Activated T-cell treated with anti-CD3 and anti-CD28 coated beads, Interleukin-2, amount 50 U/mL, for 24 hours (primary cell): ENCODE results near the gene KLK5.
"Not testable (repeated sequence)": the region's sequence is repeated elsewhere in the genome, so short reads cannot be mapped to it uniquely, and the experiment has no call there.

ENCODE experiments used
- DNase-seq: peaks from one replicate; pipeline ENCODE4 v3.0.0-alpha.2; 2020
- H3K27ac Mint-ChIP-seq: 2 replicates; pipeline ENCODE4 v1.8.0; 2020; ENCODE audit warnings: mild to moderate bottlenecking, mixed read lengths
- H3K27me3 Mint-ChIP-seq: 2 replicates; pipeline ENCODE4 v1.8.0; 2020; ENCODE audit warnings: mixed read lengths
- H3K36me3 Mint-ChIP-seq: 2 replicates; pipeline ENCODE4 v1.8.0; 2020; ENCODE audit warnings: low read depth, mixed read lengths
- H3K4me1 Mint-ChIP-seq: 2 replicates; pipeline ENCODE4 v1.8.0; 2020; ENCODE audit warnings: low read depth, mixed read lengths
- H3K4me3 Mint-ChIP-seq: 2 replicates; pipeline ENCODE4 v1.8.0; 2020; ENCODE audit warnings: mild to moderate bottlenecking, moderate library complexity, mixed read lengths
- H3K9me3 Mint-ChIP-seq: 2 replicates; pipeline ENCODE4 v1.8.0; 2020; ENCODE audit warnings: mixed read lengths

KLK5 gene, protein sequence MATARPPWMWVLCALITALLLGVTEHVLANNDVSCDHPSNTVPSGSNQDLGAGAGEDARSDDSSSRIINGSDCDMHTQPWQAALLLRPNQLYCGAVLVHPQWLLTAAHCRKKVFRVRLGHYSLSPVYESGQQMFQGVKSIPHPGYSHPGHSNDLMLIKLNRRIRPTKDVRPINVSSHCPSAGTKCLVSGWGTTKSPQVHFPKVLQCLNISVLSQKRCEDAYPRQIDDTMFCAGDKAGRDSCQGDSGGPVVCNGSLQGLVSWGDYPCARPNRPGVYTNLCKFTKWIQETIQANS

DNA sequence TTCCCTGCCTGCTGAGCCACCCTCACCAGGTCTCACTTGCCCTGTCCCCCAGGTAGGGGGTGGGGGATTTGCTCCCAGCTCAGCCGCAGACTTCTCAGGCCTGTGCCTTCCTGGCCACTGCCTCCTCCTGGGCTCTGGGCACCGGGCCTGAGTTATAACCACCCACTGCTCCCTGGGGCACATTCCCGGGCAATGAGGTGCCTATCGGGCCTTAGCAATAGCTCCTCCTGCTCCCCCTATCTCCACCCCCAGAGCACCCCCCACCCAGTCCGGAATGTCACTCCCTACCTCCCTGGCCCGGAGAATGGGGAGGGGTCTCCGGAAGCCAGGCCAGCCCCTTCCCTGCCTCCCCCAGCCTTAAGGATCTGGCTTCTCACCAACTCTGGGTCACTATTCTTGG lies at the start of gene KLK5:
KLK5 (minus strand) TSS at position 129 of the 400 bp plus-strand sequence. CDS start 381 bp downstream, outside the sequence.
- H3K4me1 Mint-ChIP-seq, result no peaks in the 10 kb centered on the region
- H3K36me3 Mint-ChIP-seq, result no peaks in the 10 kb centered on the region

DNA sequence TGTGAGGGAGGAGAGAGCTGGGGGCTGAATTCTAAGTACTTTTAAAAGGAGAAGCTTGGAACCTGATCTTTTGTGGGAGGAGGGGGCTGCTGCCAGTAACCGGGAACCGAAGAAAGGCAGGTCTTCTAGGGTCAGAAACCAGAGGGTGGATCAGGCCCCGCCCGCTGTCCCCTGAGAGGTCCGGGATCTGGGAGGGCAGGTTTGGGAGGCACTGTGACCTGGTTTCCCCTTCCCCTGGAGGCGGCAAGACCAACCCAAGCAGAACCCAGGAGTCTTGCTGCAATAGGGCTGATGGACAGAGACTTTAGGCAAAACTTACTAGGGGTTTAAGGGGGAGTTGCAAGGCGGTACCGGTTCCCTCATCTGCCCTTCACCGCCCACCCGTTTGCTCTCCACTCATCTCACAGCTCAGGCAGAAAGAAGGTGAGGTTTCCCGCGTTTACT lies 49.3 kb upstream of the KLK5 start:
- Mint-ChIP-seq H3K4me3 (no peak overlapping the region), H3K4me1 (peaks cover 4% of the 10 kb centered on the region), H3K36me3 (no peaks in the 10 kb centered on the region), H3K27ac (no peak overlapping the region), H3K9me3 (no peaks in the 10 kb centered on the region), H3K27me3 (peaks cover 67% of the 10 kb centered on the region)
- no peak for DNase-seq

More for the DNA sequence above, at the start of gene KLK5:
- Mint-ChIP-seq H3K27ac (no peak within 1 kb of the TSS), H3K27me3 (peaks cover 37% of the 10 kb centered on the region), H3K4me3 (no peak within 1 kb of the TSS), H3K9me3 (no peaks in the 10 kb centered on the region)
- DNase-seq, result no peak

DNA sequence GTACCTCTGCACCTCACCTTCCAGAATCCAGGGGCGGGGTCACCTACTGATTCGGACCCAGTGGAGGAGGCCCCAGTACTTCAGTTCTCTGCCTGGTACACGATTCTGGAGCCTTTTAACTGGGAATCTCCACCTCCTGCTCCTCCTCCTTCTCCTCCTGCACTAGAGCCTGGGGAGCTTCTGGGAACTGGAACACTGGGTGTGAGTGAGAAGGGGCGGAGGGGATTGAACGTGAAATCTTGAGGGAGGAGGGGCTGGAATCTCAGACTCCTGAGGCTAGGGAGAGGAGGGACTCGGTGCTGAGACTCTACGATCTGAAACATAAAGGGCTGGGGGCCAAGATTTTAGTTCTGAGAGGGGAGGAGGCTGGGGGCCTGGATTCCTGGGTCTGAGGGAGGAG lies 48.7 kb upstream of the KLK5 start, which contains the start of gene KLK8:
KLK8 (minus strand) TSS at position 90 of the 400 bp plus-strand sequence. CDS start 437 bp downstream, outside the sequence.
- no peaks in the 10 kb centered on the region for H3K36me3 Mint-ChIP-seq
- H3K4me1 Mint-ChIP-seq, result peaks cover 4% of the 10 kb centered on the region
- H3K27ac Mint-ChIP-seq, result no peak within 1 kb of the TSS
- H3K27me3 Mint-ChIP-seq, result peaks cover 66% of the 10 kb centered on the region
- H3K9me3 Mint-ChIP-seq, result no peaks in the 10 kb centered on the region
- no peak for DNase-seq
- H3K4me3 Mint-ChIP-seq, result no peak within 1 kb of the TSS

DNA sequence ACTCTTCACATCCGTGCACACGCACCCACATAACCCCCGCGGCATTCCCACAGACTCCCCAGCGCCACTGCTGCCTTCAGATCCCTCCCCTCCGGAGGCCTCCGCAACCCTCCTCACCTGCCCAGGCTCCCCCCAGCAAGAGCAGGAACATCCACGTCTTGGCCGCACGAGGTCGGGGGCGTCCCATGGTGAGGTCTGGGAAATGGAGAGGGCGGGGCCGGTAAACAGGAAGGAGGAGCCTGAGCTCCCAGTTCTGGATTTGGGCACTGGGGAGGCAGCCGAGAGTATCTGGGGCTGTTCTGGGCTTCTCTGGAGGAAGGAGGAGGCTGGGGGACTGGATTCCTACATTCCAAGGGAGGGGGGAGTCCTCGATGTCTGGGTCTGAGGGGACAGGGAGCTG lies 48.1 kb upstream of the KLK5 start:
- Mint-ChIP-seq H3K9me3 (no peaks in the 10 kb centered on the region), H3K36me3 (no peaks in the 10 kb centered on the region), H3K27me3 (peaks cover 62% of the 10 kb centered on the region), H3K4me3 (no peak overlapping the region), H3K4me1 (peaks cover 4% of the 10 kb centered on the region), H3K27ac (no peak overlapping the region)
- no peak for DNase-seq

DNA sequence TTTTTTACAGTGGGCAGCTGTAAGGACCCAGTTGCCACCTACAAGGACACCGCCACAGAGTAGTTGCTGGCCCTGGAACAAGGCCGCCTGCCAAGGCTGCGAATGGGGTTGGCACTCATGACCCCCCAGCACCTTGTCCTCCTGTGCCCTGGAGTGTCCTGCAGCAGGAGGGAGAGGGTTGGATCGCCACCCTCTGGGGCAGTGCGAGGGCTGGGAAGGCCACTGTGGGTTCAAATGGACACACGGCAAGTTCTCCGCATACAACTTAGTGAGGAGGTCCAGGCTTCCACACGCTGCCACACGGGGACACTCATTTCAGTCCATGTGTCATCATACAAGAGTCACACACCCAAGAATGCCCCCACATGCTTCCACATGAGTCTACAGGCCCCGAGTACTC lies 47.6 kb upstream of the KLK5 start:
- Mint-ChIP-seq H3K27ac (no peak overlapping the region), H3K27me3 (peaks cover 62% of the 10 kb centered on the region), H3K4me3 (no peak overlapping the region), H3K4me1 (peaks cover 4% of the 10 kb centered on the region), H3K36me3 (no peaks in the 10 kb centered on the region), H3K9me3 (no peaks in the 10 kb centered on the region)
- no peak for DNase-seq

DNA sequence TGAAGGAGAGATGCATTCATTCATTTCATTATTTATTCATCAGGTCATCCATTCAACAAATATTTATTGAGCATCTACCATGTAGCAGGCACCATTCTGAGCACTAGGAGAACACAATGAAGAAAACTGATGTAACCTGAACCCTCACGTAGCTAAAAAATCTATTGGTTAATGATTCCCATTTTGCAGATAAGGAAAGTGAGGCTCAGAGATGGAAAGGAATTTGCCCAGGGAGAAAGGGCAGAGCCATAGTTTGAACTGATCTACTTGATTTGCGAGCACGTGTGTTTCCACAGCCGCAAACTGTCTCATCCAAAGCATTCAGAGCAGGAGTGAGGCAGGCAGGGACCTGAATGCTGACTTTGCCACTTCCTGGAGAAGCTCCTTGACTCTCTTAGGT lies 45.8 kb upstream of the KLK5 start:
- no peak for DNase-seq
- Mint-ChIP-seq H3K36me3 (no peaks in the 10 kb centered on the region), H3K4me1 (peaks cover 4% of the 10 kb centered on the region)

DNA sequence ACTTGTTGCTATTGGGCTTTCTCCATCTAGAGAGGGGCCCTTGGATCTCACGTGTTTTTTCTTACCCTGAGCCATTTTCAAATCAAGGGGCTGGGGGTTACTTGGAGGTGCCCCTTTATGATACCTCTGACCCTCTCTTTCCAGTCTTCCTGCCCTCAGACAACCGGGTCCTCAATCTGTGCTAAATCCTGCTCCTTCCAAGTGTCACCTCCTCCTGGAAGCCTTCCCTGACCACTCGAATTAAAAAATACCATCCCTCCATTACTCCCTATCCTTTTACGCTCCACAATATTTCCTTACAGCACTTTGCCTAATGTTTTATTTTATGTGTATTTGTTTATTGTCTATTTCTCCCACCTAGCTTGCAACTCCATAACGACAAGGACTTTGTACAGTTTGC lies 45.2 kb upstream of the KLK5 start:
- no peak for DNase-seq
- H3K36me3 Mint-ChIP-seq, result no peaks in the 10 kb centered on the region
- H3K9me3 Mint-ChIP-seq, result peaks cover 5% of the 10 kb centered on the region
- H3K27ac Mint-ChIP-seq, result no peak overlapping the region
- no peak overlapping the region for H3K4me3 Mint-ChIP-seq
- H3K4me1 Mint-ChIP-seq, result peaks cover 4% of the 10 kb centered on the region
- H3K27me3 Mint-ChIP-seq, result peaks cover 58% of the 10 kb centered on the region

More for the DNA sequence above, 45.8 kb upstream of the KLK5 start:
- Mint-ChIP-seq H3K27me3 (peaks cover 63% of the 10 kb centered on the region), H3K4me3 (no peak overlapping the region), H3K27ac (no peak overlapping the region), H3K9me3 (peaks cover 5% of the 10 kb centered on the region)

DNA sequence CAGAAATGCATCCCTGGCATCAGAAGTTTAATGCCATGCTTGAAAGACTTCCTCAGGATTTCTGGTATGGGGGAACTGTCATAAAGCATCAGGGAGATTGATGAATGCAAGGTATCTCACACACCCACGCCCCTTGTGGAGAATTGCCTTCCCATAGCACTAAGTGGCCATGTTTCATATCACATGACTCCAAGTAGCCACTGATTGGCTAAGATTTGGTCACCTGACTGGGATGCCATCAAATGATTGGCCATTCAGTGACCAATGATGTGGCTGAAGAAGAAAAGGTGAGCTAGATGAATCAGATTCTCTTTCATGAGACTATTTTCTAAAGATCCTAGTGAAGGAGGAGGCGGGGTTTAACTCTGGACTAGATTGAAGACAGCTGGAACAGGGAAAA lies 41.3 kb upstream of the KLK5 start:
- Mint-ChIP-seq H3K9me3 (peaks cover 5% of the 10 kb centered on the region), H3K27me3 (peaks cover 44% of the 10 kb centered on the region), H3K4me3 (no peak overlapping the region), H3K27ac (no peak overlapping the region), H3K4me1 (no peaks in the 10 kb centered on the region), H3K36me3 (no peaks in the 10 kb centered on the region)
- DNase-seq, result no peak

DNA sequence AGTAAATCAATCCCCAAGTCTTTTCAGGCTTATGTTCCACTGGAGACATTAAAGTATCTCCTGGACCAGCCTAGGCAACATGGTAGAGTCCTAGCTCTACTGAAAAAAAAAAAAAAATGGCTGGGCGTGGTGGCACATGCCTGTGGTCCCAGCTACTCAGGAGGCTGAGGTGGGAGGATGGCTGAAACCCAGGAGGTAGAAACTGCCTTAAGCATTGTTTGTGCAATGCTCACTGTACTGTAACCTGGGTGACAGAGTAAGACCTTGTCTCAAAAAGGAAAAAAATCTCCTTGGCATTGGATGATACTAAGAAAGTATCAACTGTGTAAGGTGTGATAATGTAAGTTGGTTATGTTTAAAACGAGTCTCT lies 39.8 kb upstream of the KLK5 start:
- Mint-ChIP-seq H3K4me1 (no peaks in the 10 kb centered on the region), H3K36me3 (no peaks in the 10 kb centered on the region), H3K27me3 (peaks cover 39% of the 10 kb centered on the region), H3K9me3 (peaks cover 5% of the 10 kb centered on the region), H3K4me3 (no peak overlapping the region), H3K27ac (no peak overlapping the region)
- DNase-seq, result no peak

DNA sequence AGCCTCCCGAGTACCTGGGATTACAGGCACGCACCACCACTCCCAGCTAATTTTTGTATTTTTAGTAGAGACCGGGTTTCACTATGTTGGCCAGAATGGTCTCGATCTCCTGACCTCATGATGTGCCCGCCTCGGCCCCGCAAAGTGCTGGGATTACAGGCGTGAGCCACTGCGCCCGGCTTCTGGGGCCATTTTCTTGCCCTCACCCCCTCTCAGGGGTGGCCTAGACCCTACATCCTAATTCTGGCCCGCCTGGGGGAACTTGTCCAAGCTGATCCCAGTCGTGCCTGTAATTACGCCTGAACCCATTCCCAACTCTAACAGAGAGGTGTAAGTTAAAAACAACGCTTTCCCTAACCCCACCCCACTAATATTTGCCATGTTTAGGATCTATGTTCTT lies 31.6 kb upstream of the KLK5 start:
- not testable (repeated sequence) for H3K27ac Mint-ChIP-seq, H3K9me3 Mint-ChIP-seq, H3K36me3 Mint-ChIP-seq, H3K4me3 Mint-ChIP-seq, DNase-seq, H3K4me1 Mint-ChIP-seq
- H3K27me3 Mint-ChIP-seq, result peaks cover 61% of the 10 kb centered on the region

DNA sequence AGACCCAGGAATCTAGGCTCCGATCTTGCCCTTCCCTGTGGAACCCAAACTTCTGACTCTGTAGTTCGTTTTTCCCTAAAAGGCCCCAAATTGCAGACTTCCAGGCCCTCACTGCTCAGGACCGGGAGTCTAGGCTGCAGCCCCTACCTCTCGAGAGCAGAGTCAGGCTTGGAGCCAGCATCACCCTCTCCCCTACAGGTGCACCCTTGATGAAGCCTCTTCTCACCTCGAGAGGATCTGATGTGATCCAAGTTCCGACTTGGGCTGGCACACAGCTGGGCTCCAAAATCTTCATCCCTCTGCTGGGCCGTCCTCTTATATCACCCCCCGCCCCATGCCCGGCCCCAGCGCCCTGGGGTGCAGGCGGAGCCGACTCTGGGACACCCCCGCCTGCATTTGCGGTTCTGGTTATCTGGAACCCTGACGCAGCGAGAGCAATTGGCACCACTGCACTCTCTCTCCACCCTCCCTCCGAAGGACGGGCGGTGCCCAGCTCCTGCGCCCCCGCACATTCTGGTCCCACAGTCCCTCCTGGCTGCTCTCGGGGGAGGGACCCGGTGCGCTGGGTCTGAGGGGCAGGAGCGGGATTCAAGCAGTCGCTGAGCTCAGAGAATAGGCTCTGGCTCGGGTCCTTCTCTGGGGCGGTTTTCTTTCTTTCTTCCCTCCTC lies 30.9 kb upstream of the KLK5 start, which contains the start of gene KLK7:
KLK7 (minus strand) TSS at position 293 of the 668 bp plus-strand sequence. CDS start 1,518 bp downstream, outside the sequence.
- Mint-ChIP-seq H3K9me3 (no peaks in the 10 kb centered on the region), H3K27me3 (peaks cover 60% of the 10 kb centered on the region), H3K36me3 (no peaks in the 10 kb centered on the region), H3K4me3 (no peak within 1 kb of the TSS), H3K27ac (no peak within 1 kb of the TSS), H3K4me1 (no peaks in the 10 kb centered on the region)
- DNase-seq, result no peak

DNA sequence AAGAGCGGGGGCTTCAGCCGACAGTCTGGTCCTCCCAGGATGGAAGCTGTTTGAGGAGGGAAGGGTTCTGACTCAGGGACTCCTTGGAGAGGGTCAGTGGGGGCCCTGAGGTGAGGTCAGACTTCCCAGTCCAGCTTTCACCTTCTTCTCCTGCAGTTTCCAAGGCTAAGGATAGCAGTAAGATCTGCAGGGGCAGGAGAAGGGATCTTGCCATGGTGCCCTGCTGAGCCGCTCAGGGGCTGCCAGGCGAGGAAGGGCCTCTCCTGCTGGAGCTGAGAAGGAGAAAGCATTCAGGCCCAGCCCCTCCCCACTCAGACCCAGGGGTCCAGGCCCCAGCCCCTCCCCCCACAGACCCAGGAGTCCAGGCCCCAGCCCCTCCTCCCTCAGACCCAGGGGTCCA lies 29.3 kb upstream of the KLK5 start:
- Mint-ChIP-seq H3K36me3 (no peaks in the 10 kb centered on the region), H3K4me1 (no peaks in the 10 kb centered on the region), H3K27me3 (peaks cover 60% of the 10 kb centered on the region), H3K9me3 (no peaks in the 10 kb centered on the region), H3K27ac (no peak overlapping the region), H3K4me3 (no peak overlapping the region)
- no peak for DNase-seq

DNA sequence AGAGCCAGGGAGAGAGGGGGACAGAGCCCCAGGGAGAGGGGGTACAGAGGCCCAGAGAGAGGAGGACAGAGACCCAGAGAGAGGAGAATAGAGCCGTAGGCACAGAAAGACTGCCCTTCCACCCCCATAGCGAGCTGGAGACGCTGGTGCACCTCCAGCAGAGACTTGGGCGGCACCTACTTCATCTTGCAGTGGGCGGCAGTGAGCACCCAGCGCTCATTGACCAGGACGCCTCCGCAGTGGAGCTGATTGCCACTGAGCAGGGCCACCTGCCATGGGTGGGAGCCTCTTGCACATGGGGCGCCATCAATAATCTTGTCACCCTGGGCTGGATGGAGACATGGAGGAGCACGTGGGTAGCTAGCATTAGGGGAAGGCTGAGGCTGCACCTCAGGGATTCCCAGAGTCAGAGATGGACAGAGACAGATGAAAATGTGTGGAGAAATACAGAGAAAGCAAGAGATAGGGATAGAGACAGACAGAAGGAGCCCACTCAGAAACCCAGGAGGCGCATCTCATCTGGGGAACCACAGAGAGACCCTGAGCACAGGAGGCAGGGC lies 28.8 kb upstream of the KLK5 start:
- H3K27me3 Mint-ChIP-seq, result peaks cover 61% of the 10 kb centered on the region
- no peaks in the 10 kb centered on the region for H3K4me1 Mint-ChIP-seq
- no peak for DNase-seq
- H3K36me3 Mint-ChIP-seq, result no peaks in the 10 kb centered on the region
- no peaks in the 10 kb centered on the region for H3K9me3 Mint-ChIP-seq
- no peak overlapping the region for H3K27ac Mint-ChIP-seq
- no peak overlapping the region for H3K4me3 Mint-ChIP-seq

DNA sequence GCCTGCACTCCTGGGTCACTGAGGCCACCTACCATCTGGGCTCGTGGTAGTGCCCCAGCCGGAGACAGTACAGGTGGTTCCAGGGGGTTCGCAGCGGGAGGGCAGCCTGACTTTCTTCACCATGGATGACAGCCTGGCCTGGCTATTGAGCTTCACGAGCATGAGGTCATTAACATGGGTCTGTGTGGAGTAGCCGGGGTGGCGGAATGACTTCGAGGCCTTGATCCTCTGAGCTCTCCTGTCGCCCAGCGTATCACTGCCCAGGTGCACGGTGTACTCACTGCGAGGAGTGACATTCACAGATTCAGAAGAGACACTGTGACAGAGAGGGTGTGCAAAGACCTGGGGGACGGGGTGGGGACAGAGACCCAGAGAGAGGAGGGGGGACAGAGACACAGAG lies 27.4 kb upstream of the KLK5 start:
- H3K4me1 Mint-ChIP-seq, result no peaks in the 10 kb centered on the region
- no peak overlapping the region for H3K4me3 Mint-ChIP-seq
- peaks cover 65% of the 10 kb centered on the region for H3K27me3 Mint-ChIP-seq
- H3K27ac Mint-ChIP-seq, result no peak overlapping the region
- H3K36me3 Mint-ChIP-seq, result no peaks in the 10 kb centered on the region
- DNase-seq, result no peak
- no peaks in the 10 kb centered on the region for H3K9me3 Mint-ChIP-seq

DNA sequence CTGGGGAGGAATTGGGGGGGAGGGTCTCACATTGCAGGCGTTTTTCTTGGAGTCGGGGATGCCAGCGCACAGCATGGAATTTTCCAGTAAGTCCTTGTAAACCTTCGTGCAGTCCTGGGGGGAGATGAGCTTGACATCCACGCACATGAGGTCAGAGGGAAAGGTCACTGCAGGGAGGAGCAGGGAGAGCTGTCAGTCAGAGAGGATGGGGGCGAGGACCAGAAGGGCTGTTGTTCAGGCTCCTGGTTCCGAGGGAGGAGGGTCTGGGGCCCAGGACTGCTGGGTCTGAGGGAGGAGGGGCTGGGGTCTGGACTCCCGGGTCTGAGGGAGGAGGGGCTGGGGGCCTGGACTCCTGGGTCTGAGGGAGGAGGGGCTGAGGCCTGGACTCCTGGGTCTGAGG lies 26.9 kb upstream of the KLK5 start:
- Mint-ChIP-seq H3K36me3 (no peaks in the 10 kb centered on the region), H3K4me1 (no peaks in the 10 kb centered on the region), H3K9me3 (no peaks in the 10 kb centered on the region), H3K27me3 (peaks cover 62% of the 10 kb centered on the region), H3K4me3 (no peak overlapping the region), H3K27ac (no peak overlapping the region)
- no peak for DNase-seq
